ENCODE results near the gene CELSR1.

- TF ChIP-seq CTCF (conservative IDR thresholded peaks at IDR 0.05 in 1 of 2, IDR thresholded peaks at IDR 0.05 in 1 of 2; ENCODE audit: low read depth in 1 of 2, low read length in 2 of 2) (no peak), EZH2 (IDR thresholded peaks at IDR 0.05; ENCODE audit: low read length, missing control alignments) (no peak)
These were observed 16.5 kb downstream of the CELSR1 start for GRCh38 chr22:46520880-46521279.
